ENCODE data around the gene PPP1R1C. TPM values are rescaled to one million over a fixed set of nuclear protein-coding genes. Genes with fewer than 3 reads are reported as not detected.

The PPP1R1C gene
- total RNA-seq, 4 donors from 2014 or later = 3.7 to 7.9 TPM; not detected in 2

DNA sequence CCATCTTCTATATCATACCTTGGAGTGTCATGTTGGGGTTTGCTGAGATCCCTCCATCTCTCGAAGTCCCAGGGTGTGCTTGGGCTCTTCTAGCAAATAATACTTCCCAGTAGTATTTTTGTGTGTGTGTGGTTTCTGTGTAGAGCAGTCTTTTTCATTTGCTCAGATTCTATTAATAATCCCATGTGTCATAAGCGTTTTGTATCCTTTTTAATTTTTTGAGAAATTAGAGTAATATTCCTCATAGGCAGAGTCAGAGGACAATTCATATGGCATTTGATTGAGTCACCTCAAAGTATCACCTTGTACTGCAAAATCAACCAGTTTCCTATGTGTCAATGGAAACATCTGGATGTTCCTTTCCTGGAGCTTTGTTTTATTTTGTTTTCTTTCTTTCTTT is 37.4 kb upstream of the PPP1R1C start:
- TF ChIP-seq, protein P1, sequence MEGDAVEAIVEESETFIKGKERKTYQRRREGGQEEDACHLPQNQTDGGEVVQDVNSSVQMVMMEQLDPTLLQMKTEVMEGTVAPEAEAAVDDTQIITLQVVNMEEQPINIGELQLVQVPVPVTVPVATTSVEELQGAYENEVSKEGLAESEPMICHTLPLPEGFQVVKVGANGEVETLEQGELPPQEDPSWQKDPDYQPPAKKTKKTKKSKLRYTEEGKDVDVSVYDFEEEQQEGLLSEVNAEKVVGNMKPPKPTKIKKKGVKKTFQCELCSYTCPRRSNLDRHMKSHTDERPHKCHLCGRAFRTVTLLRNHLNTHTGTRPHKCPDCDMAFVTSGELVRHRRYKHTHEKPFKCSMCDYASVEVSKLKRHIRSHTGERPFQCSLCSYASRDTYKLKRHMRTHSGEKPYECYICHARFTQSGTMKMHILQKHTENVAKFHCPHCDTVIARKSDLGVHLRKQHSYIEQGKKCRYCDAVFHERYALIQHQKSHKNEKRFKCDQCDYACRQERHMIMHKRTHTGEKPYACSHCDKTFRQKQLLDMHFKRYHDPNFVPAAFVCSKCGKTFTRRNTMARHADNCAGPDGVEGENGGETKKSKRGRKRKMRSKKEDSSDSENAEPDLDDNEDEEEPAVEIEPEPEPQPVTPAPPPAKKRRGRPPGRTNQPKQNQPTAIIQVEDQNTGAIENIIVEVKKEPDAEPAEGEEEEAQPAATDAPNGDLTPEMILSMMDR (IDR thresholded peaks at IDR 0.05; ENCODE audit: low read depth) = no peak

DNA sequence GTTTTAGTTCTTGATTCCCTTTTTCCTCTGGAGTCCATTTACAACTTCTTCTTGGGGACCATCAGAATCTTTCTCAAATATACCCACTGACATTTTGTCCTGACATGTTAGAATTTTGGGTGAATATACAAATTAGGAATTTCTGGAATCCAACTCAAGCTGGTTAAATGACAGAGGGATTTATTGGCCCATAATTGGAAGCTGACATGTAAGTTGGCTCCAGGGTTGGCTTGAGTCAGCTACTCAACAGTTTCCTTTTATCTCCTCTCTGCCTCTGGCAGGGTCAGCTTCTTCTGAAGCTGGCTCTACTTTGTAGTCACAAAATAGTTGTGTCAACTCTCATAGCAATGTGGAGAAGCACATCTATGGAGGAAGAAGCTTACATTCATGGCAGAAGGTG is 36.6 kb upstream of the PPP1R1C start:
- TF ChIP-seq, protein P1 (IDR thresholded peaks at IDR 0.05; ENCODE audit: low read depth) = no peak

DNA sequence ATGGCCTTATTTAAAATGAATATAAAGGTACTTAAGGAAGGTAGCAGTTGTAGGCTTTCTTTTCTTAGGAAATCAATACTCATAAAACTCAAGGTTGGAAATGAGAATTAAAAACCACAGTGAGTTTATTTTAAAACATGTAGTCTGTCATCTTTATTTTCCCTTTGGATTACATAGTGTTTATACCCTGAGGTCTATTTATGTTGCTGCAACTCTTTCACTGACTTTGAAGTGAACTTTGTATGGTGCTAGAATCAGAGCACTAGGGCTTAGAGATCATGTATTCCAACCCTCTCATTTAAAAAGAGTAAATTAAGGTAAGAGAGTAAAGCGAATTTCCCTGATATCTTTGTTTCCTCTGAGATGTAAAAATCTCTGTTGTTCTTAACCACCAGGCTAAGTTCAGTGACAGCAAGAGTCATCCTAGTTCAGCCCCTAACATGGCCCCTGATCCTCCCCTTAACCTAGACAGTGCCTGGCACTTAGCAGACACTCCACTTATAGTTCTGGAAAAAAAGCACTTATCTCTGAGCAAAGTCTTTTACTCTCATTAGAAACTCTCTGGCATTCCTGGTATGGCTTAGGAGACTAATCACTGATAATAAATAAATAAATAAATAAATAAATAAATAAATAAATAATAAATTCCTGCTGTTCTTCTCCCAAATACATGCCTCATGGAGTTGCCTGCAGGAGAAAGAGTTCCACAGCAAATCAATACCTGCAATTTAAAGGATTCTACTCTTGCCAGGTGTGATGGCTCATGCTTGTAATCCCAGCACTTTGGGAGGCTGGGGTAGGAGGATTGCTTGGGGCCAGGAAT is 33.0 kb upstream of the PPP1R1C start:
- TF ChIP-seq, protein P1 (IDR thresholded peaks at IDR 0.05; ENCODE audit: low read depth) = no peak

DNA sequence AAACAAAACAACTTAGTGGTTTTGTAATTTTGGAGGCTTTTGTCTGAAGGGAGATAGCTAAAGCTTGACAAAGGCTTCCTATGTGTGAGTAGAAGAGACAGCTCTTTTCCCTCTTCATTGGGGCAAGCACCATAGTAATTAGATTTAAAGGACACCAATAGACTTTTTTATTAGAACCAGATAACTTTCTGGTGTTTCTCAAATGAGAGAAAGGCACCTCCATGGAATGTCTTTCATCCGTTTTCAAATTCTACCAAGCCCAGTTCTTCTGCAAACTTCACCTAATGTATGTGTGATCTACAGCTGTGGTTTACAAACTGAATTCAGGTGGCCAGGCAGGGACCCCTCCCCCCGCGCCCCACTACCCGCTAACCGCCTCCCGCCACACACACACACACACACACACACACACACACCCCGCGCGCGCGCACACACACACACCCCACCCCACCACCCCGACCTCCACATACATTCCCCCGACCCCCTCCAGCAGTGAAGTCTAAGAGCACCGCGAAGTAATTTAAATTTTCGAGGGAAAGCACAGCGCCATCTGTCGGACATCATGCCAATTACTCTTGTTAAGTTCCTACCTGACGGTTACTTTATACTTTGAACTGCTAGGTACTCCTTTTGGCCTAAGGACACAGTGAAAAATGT is 31.6 kb upstream of the PPP1R1C start:
- TF ChIP-seq, protein P1 (IDR thresholded peaks at IDR 0.05; ENCODE audit: low read depth) = no peak

DNA sequence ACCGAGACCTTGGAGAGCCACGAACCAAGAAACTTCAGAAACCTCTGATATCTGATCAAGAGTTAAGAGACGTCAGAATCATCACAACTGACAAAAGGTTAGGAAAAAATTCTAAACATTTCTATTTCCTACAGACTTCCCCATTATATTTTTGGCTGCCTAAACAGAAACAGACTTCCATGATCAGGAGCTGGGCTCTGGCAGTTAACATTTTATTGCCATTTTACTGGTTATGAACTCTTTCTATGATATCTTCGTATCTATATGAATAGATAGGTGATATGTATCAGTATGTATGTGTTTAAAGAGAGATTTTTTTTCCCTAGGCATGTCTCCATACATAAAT is 31.1 kb upstream of the PPP1R1C start:
- TF ChIP-seq, protein P1 (IDR thresholded peaks at IDR 0.05; ENCODE audit: low read depth) = no peak

DNA sequence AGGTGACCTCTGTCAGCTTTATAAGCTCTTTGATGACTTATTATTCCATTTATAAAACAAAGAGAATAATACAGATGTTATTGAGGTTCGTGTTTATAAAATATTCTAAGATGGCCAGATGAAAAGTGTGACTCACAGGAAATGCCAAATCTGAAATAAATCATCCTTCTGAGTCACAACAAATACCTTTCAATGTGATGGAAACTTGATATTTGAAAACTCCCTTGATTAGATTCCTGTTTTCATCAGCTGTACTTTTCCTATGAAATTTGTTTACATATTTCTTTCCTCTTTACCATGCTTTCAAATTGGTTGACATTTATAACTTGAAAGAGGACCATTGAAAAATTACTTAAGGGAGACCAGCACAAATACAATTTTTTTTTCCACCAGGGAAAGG is 30.6 kb upstream of the PPP1R1C start:
- TF ChIP-seq, protein P1 (IDR thresholded peaks at IDR 0.05; ENCODE audit: low read depth) = no peak

DNA sequence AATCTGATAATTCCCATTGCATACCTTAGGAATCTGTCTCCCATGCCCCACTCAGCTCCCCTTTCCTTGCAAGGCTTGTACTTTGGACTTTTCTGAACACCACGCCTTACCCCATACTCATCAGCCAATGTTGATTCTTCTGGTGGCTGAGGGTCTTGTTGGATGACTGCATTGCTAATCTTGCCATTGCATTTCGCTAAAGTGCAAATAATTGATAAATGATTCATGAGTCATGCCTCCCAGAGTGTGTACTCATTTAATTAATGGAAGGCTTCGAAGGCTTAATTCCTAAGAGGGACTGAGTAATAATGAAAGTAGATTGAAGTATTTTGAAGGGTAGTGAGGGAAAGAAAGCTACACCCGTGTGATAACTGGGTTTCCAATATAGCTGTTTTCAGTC is 28.0 kb upstream of the PPP1R1C start:
- TF ChIP-seq, protein P1 (IDR thresholded peaks at IDR 0.05; ENCODE audit: low read depth) = no peak

Measured in subcutaneous adipose tissue (tissue), 4 donors.